A673 (cell line): ENCODE data around the gene TFDP1.

Experiments used
- EZH2 ChIP-seq: fragments of 200-600 bp; sonication (generic); IDR thresholded peaks from 2 replicates; pipeline ENCODE4 v1.6.1; 2017; ENCODE audit warnings: borderline replicate concordance, low read depth, mild to moderate bottlenecking, mixed read lengths, antibody characterized with exemption, low read length; ENCODE audit not compliant: poor library complexity, severe bottlenecking
- TF ChIP-seq, protein P1 (sequence below): fragments of 300-800, 200-600 bp; sonication (generic); conservative IDR thresholded peaks from 2 replicates; pipeline ENCODE4 v1.5.1; 2017; ENCODE audit warnings: low read depth, mild to moderate bottlenecking, antibody characterized with exemption, low read length, moderate library complexity, mixed read lengths

DNA sequence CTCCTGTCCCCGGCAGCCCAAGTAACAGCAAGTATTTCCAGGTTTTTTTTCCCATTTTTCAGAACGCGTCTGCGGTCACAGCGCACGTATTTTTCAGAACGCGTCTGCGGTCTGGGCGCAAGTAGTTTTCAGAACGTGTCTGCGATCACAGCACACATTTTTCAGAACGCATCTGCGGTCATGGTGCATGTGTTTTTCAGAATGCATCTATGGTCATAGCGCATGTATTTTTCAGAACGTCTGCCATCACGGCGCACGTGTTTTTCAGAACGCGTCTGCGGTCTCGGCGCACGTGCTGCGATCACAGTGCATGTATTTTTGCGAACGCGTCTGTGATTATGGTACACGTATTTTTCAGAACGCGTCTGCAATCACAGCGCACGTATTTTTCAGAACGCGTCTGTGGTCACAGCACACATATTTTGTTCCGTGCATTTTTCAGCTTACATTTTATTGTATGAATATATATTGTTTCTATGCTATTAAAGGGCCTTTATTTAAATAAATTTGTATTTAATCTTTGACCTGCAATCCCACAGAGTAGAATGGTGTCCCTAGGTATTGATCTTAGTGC lies 53.7 kb downstream of the TFDP1 start:
- TF ChIP-seq, protein P1, sequence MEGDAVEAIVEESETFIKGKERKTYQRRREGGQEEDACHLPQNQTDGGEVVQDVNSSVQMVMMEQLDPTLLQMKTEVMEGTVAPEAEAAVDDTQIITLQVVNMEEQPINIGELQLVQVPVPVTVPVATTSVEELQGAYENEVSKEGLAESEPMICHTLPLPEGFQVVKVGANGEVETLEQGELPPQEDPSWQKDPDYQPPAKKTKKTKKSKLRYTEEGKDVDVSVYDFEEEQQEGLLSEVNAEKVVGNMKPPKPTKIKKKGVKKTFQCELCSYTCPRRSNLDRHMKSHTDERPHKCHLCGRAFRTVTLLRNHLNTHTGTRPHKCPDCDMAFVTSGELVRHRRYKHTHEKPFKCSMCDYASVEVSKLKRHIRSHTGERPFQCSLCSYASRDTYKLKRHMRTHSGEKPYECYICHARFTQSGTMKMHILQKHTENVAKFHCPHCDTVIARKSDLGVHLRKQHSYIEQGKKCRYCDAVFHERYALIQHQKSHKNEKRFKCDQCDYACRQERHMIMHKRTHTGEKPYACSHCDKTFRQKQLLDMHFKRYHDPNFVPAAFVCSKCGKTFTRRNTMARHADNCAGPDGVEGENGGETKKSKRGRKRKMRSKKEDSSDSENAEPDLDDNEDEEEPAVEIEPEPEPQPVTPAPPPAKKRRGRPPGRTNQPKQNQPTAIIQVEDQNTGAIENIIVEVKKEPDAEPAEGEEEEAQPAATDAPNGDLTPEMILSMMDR, result no peak
- TF ChIP-seq EZH2, result no peak
